SK-N-SH (cell line): ENCODE data around the gene RFXANK. TPM values are rescaled to one million over a fixed set of nuclear protein-coding genes. Genes with fewer than 3 reads are reported as not detected.

Source experiments
- CTCF ChIA-PET: fragments of 300-600, 350-600 bp; formaldehyde crosslinking; extraction: SDS; loops from one replicate; lab custom pipeline; 2021; lab: Yijun Ruan, JAX
- POLR2A ChIA-PET: fragments of 350-600 bp; sonication (Branson Sonifier 250); formaldehyde crosslinking; extraction: SDS; loops from one replicate; lab custom pipeline; 2020; ENCODE audit warnings: antibody characterized with exemption, inconsistent platforms; lab: Yijun Ruan, JAX
- DNase-seq: peaks from one replicate; pipeline ENCODE4 v3.0.0; 2012
- H2AFZ ChIP-seq: fragments of 200-600 bp; sonication (generic); 2 replicates; pipeline ENCODE4 v1.8.1; 2016; ENCODE audit warnings: antibody characterized with exemption, mild to moderate bottlenecking, low read depth
- H3F3A ChIP-seq: fragments of 200-600 bp; sonication (generic); replicated peaks from 2 replicates; pipeline ENCODE3; 2016; ENCODE audit warnings: antibody characterized with exemption, mild to moderate bottlenecking; ENCODE audit not compliant: insufficient read depth
- H3K27ac ChIP-seq, 2 experiments: fragments of 200-500 bp in 1 of 2; fragments of 200-600 bp in 1 of 2; sonication (Bioruptor generic) in 1 of 2; sonication (generic), shearing (Covaris generic) in 1 of 2; 2 replicates each; pipeline versions ENCODE4 v1.5.1 to v1.6.1; 2014 to 2016; ENCODE audit warnings: low read depth in 2 of 2, inconsistent platforms in 1 of 2, low read length in 1 of 2, mild to moderate bottlenecking in 1 of 2, mixed read lengths in 1 of 2
- H3K27me3 ChIP-seq: fragments of 200-600 bp; sonication (generic), shearing (Covaris generic); 2 replicates; pipeline ENCODE4 v1.6.1; 2016; ENCODE audit warnings: mixed run types; ENCODE audit not compliant: insufficient read depth
- H3K36me3 ChIP-seq, 2 experiments: fragments of 200-500 bp in 1 of 2; fragments of 200-600 bp in 1 of 2; sonication (Bioruptor generic) in 1 of 2; sonication (generic) in 1 of 2; replicated peaks in 1 of 2; 2 replicates each; pipeline versions ENCODE3 to v1.5.1; 2014 to 2016; ENCODE audit warnings: low read length in 1 of 2, mild to moderate bottlenecking in 1 of 2; ENCODE audit not compliant: insufficient read depth in 2 of 2, control insufficient read depth in 1 of 2
- H3K4me1 ChIP-seq, 2 experiments: fragments of 200-500 bp in 1 of 2; fragments of 200-600 bp in 1 of 2; sonication (Bioruptor generic) in 1 of 2; sonication (generic), shearing (Covaris generic) in 1 of 2; 2 replicates each; pipeline versions ENCODE4 v1.5.1 to v1.6.1; 2014 to 2016; ENCODE audit warnings: low read depth in 1 of 2, low read length in 1 of 2, mixed run types in 1 of 2; ENCODE audit not compliant: insufficient read depth in 2 of 2, control insufficient read depth in 1 of 2
- H3K4me2 ChIP-seq: fragments of 200-600 bp; sonication (generic), shearing (Covaris generic); 2 replicates; pipeline ENCODE4 v1.6.1; 2017; ENCODE audit warnings: mixed run types
- H3K4me3 ChIP-seq, 2 experiments: fragments of 200-500 bp in 1 of 2; fragments of 200-600 bp in 1 of 2; sonication (Bioruptor generic) in 1 of 2; sonication (generic), shearing (Covaris generic) in 1 of 2; 2 replicates each; pipeline versions ENCODE4 v1.5.1 to v1.8.1; 2014 to 2016; ENCODE audit warnings: low read depth in 2 of 2, inconsistent platforms in 1 of 2, low read length in 1 of 2, mild to moderate bottlenecking in 1 of 2, mixed read lengths in 1 of 2, moderate library complexity in 1 of 2
- H3K79me2 ChIP-seq: fragments of 200-600 bp; sonication (generic); 2 replicates; pipeline ENCODE4 v1.8.1; 2017; ENCODE audit warnings: mild to moderate bottlenecking; ENCODE audit not compliant: insufficient read depth
- H3K9ac ChIP-seq: fragments of 200-600 bp; sonication (generic); 2 replicates; pipeline ENCODE4 v1.6.1; 2017; ENCODE audit warnings: mixed run types
- H3K9me2 ChIP-seq: fragments of 200-600 bp; sonication (generic); 2 replicates; pipeline ENCODE4 v1.6.1; 2017; ENCODE audit warnings: mixed run types
- H3K9me3 ChIP-seq: fragments of 200-600 bp; sonication (generic); 2 replicates; pipeline ENCODE4 v1.6.1; 2017; ENCODE audit warnings: mixed run types, mild to moderate bottlenecking, moderate library complexity
- H4K20me1 ChIP-seq: fragments of 200-600 bp; sonication (generic); 2 replicates; pipeline ENCODE4 v1.6.1; 2017; ENCODE audit warnings: mild to moderate bottlenecking, mixed run types; ENCODE audit not compliant: insufficient read depth
- CHD2 ChIP-seq: fragments of 150-350 bp; IDR thresholded peaks from 2 replicates; pipeline ENCODE4 v1.6.1; 2018; ENCODE audit warnings: low read length; ENCODE audit not compliant: partially characterized antibody
- ELF1 ChIP-seq: IDR thresholded peaks from 2 replicates; pipeline ENCODE4 v1.4.0; 2012
- EP300 ChIP-seq, 2 experiments: IDR thresholded peaks; 2 replicates each; pipeline versions ENCODE4 v1.4.0 to v1.6.1; 2012; ENCODE audit warnings: borderline replicate concordance in 1 of 2, low read depth in 1 of 2, low read length in 1 of 2
- FOSL2 ChIP-seq: IDR thresholded peaks from 2 replicates; pipeline ENCODE4 v1.4.0; 2012; ENCODE audit warnings: low read depth, mild to moderate bottlenecking, moderate library complexity, borderline replicate concordance
- JUND ChIP-seq: IDR thresholded peaks from 2 replicates; pipeline ENCODE4 v1.4.0; 2012
- NRF1 ChIP-seq: IDR thresholded peaks from 2 replicates; pipeline ENCODE4 v1.6.1; 2012; ENCODE audit warnings: low read depth, mild to moderate bottlenecking, low read length
- RCOR1 ChIP-seq: fragments of 150-350 bp; IDR thresholded peaks from 2 replicates; pipeline ENCODE4 v1.6.1; 2017; ENCODE audit warnings: antibody characterized with exemption, low read length
- SIN3A ChIP-seq: IDR thresholded peaks from 2 replicates; pipeline ENCODE4 v1.6.1; 2012; ENCODE audit warnings: low read depth, mild to moderate bottlenecking, low read length, moderate library complexity, borderline replicate concordance
- TAF1 ChIP-seq: IDR thresholded peaks from 2 replicates; pipeline ENCODE4 v1.6.1; 2012; ENCODE audit warnings: low read depth, mild to moderate bottlenecking, low read length, moderate library complexity, borderline replicate concordance
- TCF12 ChIP-seq: IDR thresholded peaks from 2 replicates; pipeline ENCODE4 v1.4.0; 2012
- WGBS: methylation state at CpG from one replicate; pipeline ENCODE4 v1.1.6; 2017; ENCODE audit warnings: low lambda C conversion rate; 5-methylcytosine and 5-hydroxymethylcytosine counted together
- polyA plus RNA-seq, 3 experiments: library from polyadenylated mRNA; depleted of rRNA; stranded (reverse); fragments of >200 nt; gene quantifications; 2 replicates each; pipeline ENCODE4 v1.2.3, GENCODE V29; 2012

RFXANK gene
- polyA plus RNA-seq, 1 of the 3 experiments (the other 2 are of a cell fraction) = 117 TPM

DNA sequence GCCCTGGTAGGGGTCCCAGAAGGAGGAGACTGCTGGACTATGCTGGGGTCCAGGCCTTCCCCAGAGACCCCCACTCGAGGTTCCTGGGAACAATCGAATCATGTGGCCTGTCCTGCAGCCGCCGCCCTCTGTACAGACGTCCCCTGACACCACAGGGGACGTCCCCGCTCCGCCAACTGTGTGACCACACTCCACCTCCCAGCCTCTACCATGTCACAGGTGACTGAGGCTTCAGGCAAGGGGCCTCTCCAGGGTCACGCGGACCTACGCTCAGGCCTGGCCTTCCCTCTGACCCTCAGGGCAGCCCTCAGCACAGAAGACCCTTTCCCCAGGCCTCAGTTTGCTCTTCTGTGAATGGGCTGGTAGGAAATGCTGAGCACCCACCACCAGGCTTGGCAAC is 40.6 kb upstream of the RFXANK start:
- H3K79me2 ChIP-seq = no peaks in the 10 kb centered on the region
- no peak for DNase-seq
- CTCF ChIA-PET = no interaction called here

DNA sequence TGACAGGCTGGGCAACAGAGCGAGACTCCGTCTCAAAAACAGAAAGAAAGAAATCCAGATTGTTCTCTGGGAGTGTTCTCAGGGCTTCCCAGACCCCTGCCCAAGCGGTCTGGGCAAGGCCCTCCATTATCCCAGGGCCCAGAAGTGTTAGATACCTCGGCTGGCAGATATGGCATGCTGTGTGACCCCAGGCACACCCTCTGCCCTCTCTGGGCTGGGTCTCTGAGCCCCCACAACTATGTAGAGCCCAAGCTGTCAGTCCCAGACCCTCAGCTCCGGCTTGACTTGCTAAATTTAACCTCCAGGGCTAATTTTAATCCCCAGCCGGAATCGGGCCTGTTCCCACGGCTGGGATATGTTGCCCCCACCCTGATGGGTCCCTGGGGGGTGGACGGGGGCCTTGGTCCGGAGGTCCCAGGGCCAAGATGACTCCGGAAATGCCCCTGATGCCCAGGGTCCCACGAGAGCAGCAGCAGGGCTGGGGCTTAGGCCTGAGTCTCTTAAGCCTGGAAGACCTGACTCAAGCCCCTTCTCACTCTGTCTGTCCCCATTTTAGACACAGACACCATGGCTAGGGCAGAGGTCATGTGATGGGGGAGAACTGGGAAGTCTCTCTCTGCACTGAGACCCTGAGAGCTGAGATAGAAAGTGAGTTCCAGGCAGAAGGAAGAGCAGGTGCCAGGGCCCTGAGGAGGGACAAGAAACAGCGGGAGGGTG is 39.2 kb upstream of the RFXANK start:
- Histone ChIP-seq H3K27me3 (no peaks in the 10 kb centered on the region), H3K36me3 (peaks cover 0 to 9% of the 10 kb centered on the region in 2 experiments), H2AFZ (no peak overlapping the region), H3F3A (no peaks in the 10 kb centered on the region), H3K27ac (no peak overlapping the region), H3K79me2 (no peaks in the 10 kb centered on the region), H4K20me1 (no peaks in the 10 kb centered on the region), H3K9ac (no peak overlapping the region), H3K4me1 (no peaks in the 10 kb centered on the region), H3K4me2 (no peak overlapping the region), H3K9me2 (no peaks in the 10 kb centered on the region), H3K9me3 (no peaks in the 10 kb centered on the region), H3K4me3 (no peak overlapping the region)
- DNase-seq = no peak
- TF ChIP-seq CHD2 (no peak), ELF1 (no peak), TCF12 (no peak), TAF1 (no peak), FOSL2 (no peak), EP300 (IDR thresholded peaks at IDR 0.05; ENCODE audit: borderline replicate concordance in 1 of 2, low read depth in 1 of 2, low read length in 1 of 2) (no peak)
- 89% methylated on average over 10 of the region's 13 CpGs for WGBS
- ChIA-PET POLR2A (no interaction called here), CTCF (interaction anchor here (1.1 to 1.3 kb wide), 3 partner anchors 12 to 36 kb away, joined by 3 to 4 read pairs (median 4); no protein-coding TSS in a partner anchor)

More for the DNA sequence above, 40.6 kb upstream of the RFXANK start:
- no peak overlapping the region for H3K9ac ChIP-seq
- no peaks in the 10 kb centered on the region for H3K9me2 ChIP-seq
- H2AFZ ChIP-seq = no peak overlapping the region
- no peaks in the 10 kb centered on the region for H3K9me3 ChIP-seq
- H3F3A ChIP-seq = no peaks in the 10 kb centered on the region
- no peaks in the 10 kb centered on the region for H3K4me1 ChIP-seq
- no peak overlapping the region for H3K4me3 ChIP-seq
- H4K20me1 ChIP-seq = no peaks in the 10 kb centered on the region
- no peaks in the 10 kb centered on the region for H3K27me3 ChIP-seq
- 80% methylated on average over 11 of the region's 11 CpGs for WGBS
- POLR2A ChIA-PET = no interaction called here
- no peak overlapping the region for H3K4me2 ChIP-seq
- TF ChIP-seq NRF1 = no peak
- TF ChIP-seq SIN3A = no peak
- no peak for TF ChIP-seq RCOR1
- TF ChIP-seq JUND = no peak
- TF ChIP-seq, all 33 proteins: peak for 0
- Histone ChIP-seq H3K27ac (no peak overlapping the region), H3K36me3 (peaks cover 0 to 9% of the 10 kb centered on the region in 2 experiments)

DNA sequence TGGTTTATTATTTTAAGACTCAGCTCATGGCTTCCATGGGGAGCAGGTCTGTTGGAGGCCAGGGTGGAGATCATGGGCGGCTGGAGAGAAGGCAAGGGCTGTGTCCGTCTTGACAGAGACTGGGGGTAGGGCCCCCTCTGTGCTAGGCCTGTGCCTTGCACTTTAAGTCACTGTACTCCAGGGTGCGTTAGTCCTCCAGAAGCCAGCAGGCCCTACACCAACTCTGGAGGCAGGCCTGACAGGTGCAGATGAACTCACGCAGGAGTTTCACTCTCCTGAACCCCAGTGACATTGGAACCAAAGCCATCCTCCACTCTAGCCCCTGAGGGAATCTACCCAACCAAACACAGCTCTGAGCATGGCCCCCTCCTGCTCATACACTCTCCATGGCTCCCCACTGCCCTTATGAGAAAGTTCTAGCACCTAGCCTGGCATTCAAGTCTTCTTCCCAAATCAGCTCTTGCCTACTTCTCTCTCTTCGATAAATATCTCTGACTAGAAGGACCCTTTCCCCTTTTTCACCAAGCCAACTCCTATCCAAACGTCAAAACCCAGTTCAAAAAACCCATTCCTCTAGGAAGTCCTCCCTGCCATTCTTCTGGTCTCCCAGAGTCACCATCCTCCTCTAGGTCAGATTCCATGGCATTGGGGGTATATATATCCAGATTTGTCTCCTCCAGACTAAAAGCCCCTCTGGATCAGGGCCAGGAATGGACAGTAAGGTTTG is 37.1 kb upstream of the RFXANK start:
- no peak for DNase-seq
- H3K4me2 ChIP-seq = no peak overlapping the region
- H3K9ac ChIP-seq = no peak overlapping the region
- POLR2A ChIA-PET = no interaction called here
- no peaks in the 10 kb centered on the region for H3F3A ChIP-seq
- no peaks in the 10 kb centered on the region for H4K20me1 ChIP-seq
- no peaks in the 10 kb centered on the region for H3K9me3 ChIP-seq
- H3K4me1 ChIP-seq = no peaks in the 10 kb centered on the region
- H2AFZ ChIP-seq = no peak overlapping the region
- no peak for TF ChIP-seq CHD2
- H3K4me3 ChIP-seq = no peak overlapping the region
- peaks cover 0 to 9% of the 10 kb centered on the region in 2 experiments for H3K36me3 ChIP-seq
- 90% methylated on average over 4 of the region's 6 CpGs for WGBS
- no peak overlapping the region for H3K27ac ChIP-seq
- H3K79me2 ChIP-seq = no peaks in the 10 kb centered on the region
- no peaks in the 10 kb centered on the region for H3K27me3 ChIP-seq
- H3K9me2 ChIP-seq = no peaks in the 10 kb centered on the region
- CTCF ChIA-PET = interaction anchor here (5.9 to 6.5 kb wide), 2 partner anchors 8 to 21 kb away, joined by 51 to 79 read pairs; no protein-coding TSS in a partner anchor
